Left lung (tissue), 10 donors: ENCODE results near the gene DAB1. TPM values are rescaled to one million over a fixed set of nuclear protein-coding genes. Genes with fewer than 3 reads are reported as not detected.

Experiments used
- ATAC-seq: fragments of 200-7000 bp; cut with Tn5 transposase; one replicate; pipeline ENCODE4 v1.9.1; 2020; ENCODE audit warnings: moderate library complexity
- DNase-seq, 4 donors: peaks; one replicate each; pipeline ENCODE4 v3.0.0-alpha.2; 2013 to 2020
- H3K27ac ChIP-seq, 2 donors: fragments of 200-600 bp; sonication (generic) in 1 of 2; one replicate each; pipeline versions ENCODE4 v1.5.0 to v1.8.0; 2020 to 2021
- H3K27me3 ChIP-seq, 2 donors: fragments of 200-600 bp; sonication (generic) in 1 of 2; one replicate each; pipeline versions ENCODE4 v1.5.0 to v1.8.0; 2020 to 2021
- H3K36me3 ChIP-seq, 2 donors: fragments of 200-600 bp; sonication (generic) in 1 of 2; one replicate each; pipeline versions ENCODE4 v1.5.0 to v1.8.0; 2020 to 2021
- H3K4me1 ChIP-seq, 2 donors: fragments of 200-600 bp; one replicate each; pipeline ENCODE4 v1.8.0; 2021
- H3K4me3 ChIP-seq, 2 donors: fragments of 200-600 bp; sonication (generic) in 1 of 2; one replicate each; pipeline versions ENCODE4 v1.5.0 to v1.8.0; 2020 to 2021; ENCODE audit warnings: mild to moderate bottlenecking in 1 of 2
- H3K9me3 ChIP-seq, 2 donors: fragments of 200-600 bp; sonication (generic) in 1 of 2; one replicate each; pipeline versions ENCODE4 v1.5.0 to v1.8.0; 2020 to 2021
- intact Hi-C, 2 donors: fragments of 100-400 bp; cut with DNase I; formaldehyde crosslinking; loops; one replicate each; pipeline versions ENCODE4 v1.11.2 to v1.14.2; 2022
- polyA plus RNA-seq, 6 donors: library from polyadenylated mRNA; unstranded; fragments of 120-200 nt; gene quantifications; one replicate each; pipeline ENCODE4 v1.2.1, GENCODE V29; 2013; ENCODE audit not compliant: insufficient read length in 6 of 6
- total RNA-seq, 2 donors: library from RNA; stranded (reverse); fragmentation: NEBNext Ultra II Directional; extraction: Animal tissue kit (Norgen Biotek cat#: 25700); gene quantifications; one replicate each; pipeline ENCODE4 v1.2.1, GENCODE V29; 2021
- TF ChIP-seq, protein P1 (sequence below), 2 donors: fragments of 200-600 bp; sonication (generic) in 1 of 2; IDR thresholded peaks; one replicate each; pipeline versions ENCODE4 v1.5.0 to v1.8.0; 2021; ENCODE audit warnings: antibody characterized with exemption in 2 of 2
- donor health status: DM: no; HTN: yes; CAD: no.
- donor health status: DM: no; HTN: no; CAD: no.

The DAB1 gene
- total and polyA plus RNA-seq, 8 donors: 0.17 to 1.7 (median 1.1) TPM

DNA sequence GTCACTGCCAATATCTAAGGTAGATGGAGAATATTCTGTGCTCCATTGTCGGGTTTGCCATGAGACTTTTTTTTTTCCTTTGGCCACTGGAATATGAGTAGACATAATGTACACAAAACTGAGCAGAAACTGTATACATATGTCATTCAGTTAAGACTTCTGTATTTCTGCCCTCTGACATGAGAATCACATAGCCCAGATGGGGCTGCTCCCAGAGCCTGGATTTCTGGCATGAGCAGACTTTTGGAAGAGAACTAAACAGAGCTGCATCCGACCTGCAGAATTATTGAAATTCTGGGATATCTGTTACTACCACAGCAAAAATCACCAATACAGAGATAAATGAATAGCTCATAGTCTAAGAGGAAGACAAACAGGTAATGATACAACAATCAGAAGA, 62.3 kb downstream of the DAB1 start:
- no peak overlapping the region for H3K4me3 ChIP-seq
- H3K9me3 ChIP-seq: no peaks in the 10 kb centered on the region
- DNase-seq (no peak), ATAC-seq (no peak)
- TF ChIP-seq, protein P1, sequence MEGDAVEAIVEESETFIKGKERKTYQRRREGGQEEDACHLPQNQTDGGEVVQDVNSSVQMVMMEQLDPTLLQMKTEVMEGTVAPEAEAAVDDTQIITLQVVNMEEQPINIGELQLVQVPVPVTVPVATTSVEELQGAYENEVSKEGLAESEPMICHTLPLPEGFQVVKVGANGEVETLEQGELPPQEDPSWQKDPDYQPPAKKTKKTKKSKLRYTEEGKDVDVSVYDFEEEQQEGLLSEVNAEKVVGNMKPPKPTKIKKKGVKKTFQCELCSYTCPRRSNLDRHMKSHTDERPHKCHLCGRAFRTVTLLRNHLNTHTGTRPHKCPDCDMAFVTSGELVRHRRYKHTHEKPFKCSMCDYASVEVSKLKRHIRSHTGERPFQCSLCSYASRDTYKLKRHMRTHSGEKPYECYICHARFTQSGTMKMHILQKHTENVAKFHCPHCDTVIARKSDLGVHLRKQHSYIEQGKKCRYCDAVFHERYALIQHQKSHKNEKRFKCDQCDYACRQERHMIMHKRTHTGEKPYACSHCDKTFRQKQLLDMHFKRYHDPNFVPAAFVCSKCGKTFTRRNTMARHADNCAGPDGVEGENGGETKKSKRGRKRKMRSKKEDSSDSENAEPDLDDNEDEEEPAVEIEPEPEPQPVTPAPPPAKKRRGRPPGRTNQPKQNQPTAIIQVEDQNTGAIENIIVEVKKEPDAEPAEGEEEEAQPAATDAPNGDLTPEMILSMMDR (IDR thresholded peaks at IDR 0.05): no peak
- intact Hi-C loops: no loop called here
- H3K36me3 ChIP-seq: no peaks in the 10 kb centered on the region
- no peaks in the 10 kb centered on the region for H3K27me3 ChIP-seq
- no peak overlapping the region for H3K27ac ChIP-seq
- H3K4me1 ChIP-seq: no peaks in the 10 kb centered on the region

DNA sequence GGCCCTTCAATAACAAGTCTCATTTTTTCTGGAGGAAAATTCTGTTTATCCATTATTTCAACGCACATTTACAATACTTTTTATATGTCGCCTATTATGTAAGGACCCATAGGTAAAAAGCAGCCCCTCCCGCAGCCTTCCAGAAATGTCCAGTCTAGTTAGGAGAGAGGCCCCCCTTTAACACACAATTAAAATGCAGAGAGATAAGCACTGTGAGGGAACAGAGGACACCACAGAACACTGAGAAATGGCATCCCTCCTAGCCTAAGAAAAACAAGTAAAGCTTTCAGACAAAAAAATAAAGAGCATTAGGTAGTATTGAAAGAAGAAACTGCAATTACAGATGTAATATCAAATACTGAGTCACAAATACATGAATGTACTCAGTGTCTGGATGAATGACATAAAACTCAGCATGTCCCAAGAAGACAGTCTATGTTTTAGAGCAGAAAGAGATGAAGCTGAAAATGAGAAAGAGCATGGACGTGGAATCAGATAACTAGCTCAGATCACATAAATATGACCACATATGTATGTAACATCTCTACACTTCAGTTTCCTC, 62.9 kb downstream of the DAB1 start:
- ATAC-seq: no peak
- Histone ChIP-seq H3K9me3 (no peaks in the 10 kb centered on the region), H3K27ac (no peak overlapping the region), H3K4me3 (no peak overlapping the region), H3K4me1 (no peaks in the 10 kb centered on the region), H3K27me3 (no peaks in the 10 kb centered on the region), H3K36me3 (no peaks in the 10 kb centered on the region)
- TF ChIP-seq, protein P1 (IDR thresholded peaks at IDR 0.05): no peak
- DNase-seq: no peak
- intact Hi-C loops: no loop called here

DNA sequence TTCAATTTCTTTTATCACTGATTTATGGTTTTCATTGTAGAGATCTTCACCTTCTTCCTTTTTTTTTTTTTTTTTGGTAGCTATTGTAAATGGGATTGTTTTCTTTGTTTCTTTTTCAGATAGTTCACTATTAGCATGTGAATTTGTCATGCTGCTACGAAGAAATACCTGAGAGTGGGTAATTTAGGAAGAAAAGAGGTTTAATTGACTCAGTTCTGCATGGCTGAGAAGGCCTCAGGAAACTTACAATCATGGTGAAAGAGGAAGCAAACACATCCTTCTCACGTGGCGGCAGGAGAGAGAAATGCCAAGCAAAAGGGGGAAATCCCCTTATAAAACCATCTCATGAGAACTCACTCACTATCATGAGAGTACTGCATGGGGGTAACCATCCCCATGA, 66.4 kb downstream of the DAB1 start:
- no peak overlapping the region for H3K4me3 ChIP-seq
- intact Hi-C loops: no loop called here
- no peaks in the 10 kb centered on the region for H3K9me3 ChIP-seq
- no peaks in the 10 kb centered on the region for H3K27me3 ChIP-seq
- H3K36me3 ChIP-seq: no peaks in the 10 kb centered on the region
- ATAC-seq (no peak), DNase-seq (no peak)
- TF ChIP-seq, protein P1 (IDR thresholded peaks at IDR 0.05): no peak
- no peak overlapping the region for H3K27ac ChIP-seq
- H3K4me1 ChIP-seq: no peaks in the 10 kb centered on the region

DNA sequence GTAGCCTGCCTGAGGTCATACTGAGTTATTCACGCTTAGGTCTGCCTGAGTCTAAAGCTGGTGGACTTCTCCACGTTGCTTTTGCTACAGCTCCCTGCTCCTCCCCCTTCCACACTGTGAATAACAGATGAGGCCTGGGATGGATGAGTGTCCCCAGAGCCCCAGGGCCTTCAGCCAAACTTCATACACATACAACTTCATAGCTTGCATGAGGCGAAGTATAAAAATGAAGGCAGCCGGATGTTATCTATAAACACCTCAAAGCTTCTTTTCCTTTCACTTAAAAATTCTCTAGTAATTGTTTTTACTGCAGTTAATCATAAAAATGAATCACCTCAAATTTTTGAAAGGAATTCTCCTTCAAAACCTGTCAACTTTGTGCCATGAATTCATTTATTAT, 70.2 kb downstream of the DAB1 start:
- intact Hi-C loops: no loop called here
- Histone ChIP-seq H3K9me3 (no peaks in the 10 kb centered on the region), H3K4me3 (no peak overlapping the region), H3K36me3 (no peaks in the 10 kb centered on the region), H3K4me1 (no peaks in the 10 kb centered on the region), H3K27me3 (no peaks in the 10 kb centered on the region), H3K27ac (no peak overlapping the region)
- DNase-seq (peak in 2 of 4 donors; percentile 40 to 76), ATAC-seq (no peak)
- TF ChIP-seq, protein P1 (IDR thresholded peaks at IDR 0.05): no peak

DNA sequence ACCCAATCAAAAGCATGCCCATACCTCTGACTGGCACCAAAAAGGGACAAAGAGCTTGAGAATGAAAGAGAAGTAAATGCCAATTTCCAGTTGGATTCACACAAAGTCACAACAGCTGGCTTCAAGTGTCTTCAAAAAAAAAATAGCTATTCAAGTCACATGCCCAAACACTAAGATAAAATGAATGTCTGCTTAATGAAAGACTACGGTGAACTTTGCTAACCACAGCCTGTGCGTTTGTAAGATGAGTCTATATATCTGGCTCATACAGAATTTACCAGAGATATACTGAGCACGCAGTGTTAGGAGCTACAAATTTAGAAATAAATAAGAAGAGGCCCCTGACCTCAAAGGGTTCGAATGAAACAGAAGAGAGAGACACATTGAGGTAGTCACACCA, 73.2 kb downstream of the DAB1 start:
- Histone ChIP-seq H3K36me3 (no peaks in the 10 kb centered on the region), H3K4me1 (no peaks in the 10 kb centered on the region), H3K27me3 (no peaks in the 10 kb centered on the region), H3K27ac (no peak overlapping the region), H3K4me3 (no peak overlapping the region), H3K9me3 (no peaks in the 10 kb centered on the region)
- TF ChIP-seq, protein P1 (IDR thresholded peaks at IDR 0.05): no peak
- ATAC-seq: no peak
- intact Hi-C loops: no loop called here
- no peak for DNase-seq
